ENCODE data around the gene CPVL.

- TF ChIP-seq CTCF (conservative IDR thresholded peaks at IDR 0.05; ENCODE audit: low read length), result no peak
- no peak for TF ChIP-seq EZH2phosphoT487 (IDR thresholded peaks at IDR 0.05; ENCODE audit: borderline replicate concordance, low read depth, low read length)
Observed at GRCh38 chr7:28955356-28955717, 191.0 kb downstream of the CPVL start.
